Stimulated activated CD8-positive, alpha-beta memory T cell treated with anti-CD3 and anti-CD28 coated beads, Interleukin-4, amount 100 ng/mL, for 48 hours (primary cell): ENCODE measurements around the gene ANKRD13C.
"Not testable (repeated sequence)": the region's sequence is repeated elsewhere in the genome, so short reads cannot be mapped to it uniquely, and the experiment has no call there.

ENCODE experiments used
- DNase-seq: peaks from one replicate; pipeline ENCODE4 v3.0.0-alpha.2; 2020

Gene ANKRD13C

GRCh38 chr1:70358921-70359564 lies 4.5 kb upstream of the ANKRD13C start:
- no peak for DNase-seq

- DNase-seq = no peak
These were observed 1.4 kb upstream of the ANKRD13C start for GRCh38 chr1:70355920-70356319.

GRCh38 chr1:70355111-70355407 lies 537 bp upstream of the ANKRD13C start:
- DNase-seq = no peak

- DNase-seq = peak; percentile 66
These were observed 756 bp downstream of the ANKRD13C start for GRCh38 chr1:70353601-70354331.

- no peak for DNase-seq
These were observed 1.5 kb downstream of the ANKRD13C start for GRCh38 chr1:70353044-70353443.

- not testable (repeated sequence) for DNase-seq
These were observed 4.7 kb downstream of the ANKRD13C start for GRCh38 chr1:70349799-70350198.

- DNase-seq = no peak
These were observed 5.9 kb downstream of the ANKRD13C start for GRCh38 chr1:70348399-70349165.

- not testable (repeated sequence) for DNase-seq
These were observed 14.9 kb downstream of the ANKRD13C start for GRCh38 chr1:70339644-70340043.

- no peak for DNase-seq
These were observed 18.5 kb downstream of the ANKRD13C start for GRCh38 chr1:70336050-70336449.

GRCh38 chr1:70334436-70334835 lies 20.1 kb downstream of the ANKRD13C start:
- no peak for DNase-seq

GRCh38 chr1:70333245-70333644 lies 21.3 kb downstream of the ANKRD13C start:
- DNase-seq = no peak

GRCh38 chr1:70331962-70332361 lies 22.6 kb downstream of the ANKRD13C start:
- DNase-seq = no peak

- no peak for DNase-seq
These were observed 27.0 kb downstream of the ANKRD13C start for GRCh38 chr1:70327306-70328076.

- DNase-seq = no peak
These were observed 29.8 kb downstream of the ANKRD13C start for GRCh38 chr1:70324683-70325082.

GRCh38 chr1:70319750-70320149 lies 34.8 kb downstream of the ANKRD13C start:
- no peak for DNase-seq

- no peak for DNase-seq
These were observed 36.3 kb downstream of the ANKRD13C start for GRCh38 chr1:70318191-70318590.

GRCh38 chr1:70317087-70317486 lies 37.4 kb downstream of the ANKRD13C start:
- DNase-seq = no peak

- DNase-seq = no peak
These were observed 38.7 kb downstream of the ANKRD13C start for GRCh38 chr1:70315782-70316181.

- DNase-seq = no peak
These were observed 39.7 kb downstream of the ANKRD13C start for GRCh38 chr1:70314706-70315304.

GRCh38 chr1:70311369-70311768 lies 43.2 kb downstream of the ANKRD13C start:
- no peak for DNase-seq

GRCh38 chr1:70299472-70299871 lies 55.0 kb downstream of the ANKRD13C start:
- DNase-seq = no peak

- DNase-seq = no peak
These were observed 58.8 kb downstream of the ANKRD13C start for GRCh38 chr1:70295749-70296148.
